KMS-11 (cell line): ENCODE results near the gene ZNF701.
"Not testable (repeated sequence)": the region's sequence is repeated elsewhere in the genome, so short reads cannot be mapped to it uniquely, and the experiment has no call there.

Experiments
- H2AFZ ChIP-seq: fragments of 200-600 bp; sonication (generic); 2 replicates; pipeline ENCODE4 v1.6.1; 2016; ENCODE audit warnings: antibody characterized with exemption, mixed run types, low read depth
- H3K27ac ChIP-seq: fragments of 200-600 bp; sonication (generic); 2 replicates; pipeline ENCODE4 v1.6.1; 2016; ENCODE audit warnings: mild to moderate bottlenecking, mixed run types
- H3K27me3 ChIP-seq: fragments of 200-600 bp; sonication (generic); 2 replicates; pipeline ENCODE4 v1.6.1; 2017; ENCODE audit warnings: mild to moderate bottlenecking, low read depth, mixed run types, moderate library complexity; ENCODE audit not compliant: insufficient read depth
- H3K36me3 ChIP-seq: fragments of 200-600 bp; sonication (generic); 2 replicates; pipeline ENCODE4 v1.6.1; 2017; ENCODE audit warnings: mild to moderate bottlenecking, mixed run types; ENCODE audit not compliant: insufficient read depth
- H3K4me1 ChIP-seq: fragments of 200-600 bp; sonication (generic); 2 replicates; pipeline ENCODE4 v1.6.1; 2016; ENCODE audit warnings: mild to moderate bottlenecking, low read depth, mixed run types; ENCODE audit not compliant: poor library complexity, severe bottlenecking
- H3K4me2 ChIP-seq: fragments of 200-600 bp; sonication (generic); 2 replicates; pipeline ENCODE4 v1.7.0; 2016; ENCODE audit warnings: mild to moderate bottlenecking, mixed run types
- H3K4me3 ChIP-seq: fragments of 200-600 bp; sonication (generic); IDR thresholded peaks from 2 replicates; pipeline ENCODE4 v1.6.1; 2017; ENCODE audit warnings: low read depth, low read length, mixed read lengths; ENCODE audit not compliant: insufficient read depth
- H3K79me2 ChIP-seq: fragments of 200-600 bp; sonication (generic); 2 replicates; pipeline ENCODE4 v1.6.1; 2016; ENCODE audit warnings: low read depth, mixed run types; ENCODE audit not compliant: insufficient read depth
- H3K9ac ChIP-seq: fragments of 200-600 bp; sonication (generic); 2 replicates; pipeline ENCODE4 v1.6.1; 2016; ENCODE audit warnings: mild to moderate bottlenecking, mixed run types
- H4K20me1 ChIP-seq: fragments of 200-600 bp; sonication (generic); 2 replicates; pipeline ENCODE4 v1.6.1; 2016; ENCODE audit warnings: mild to moderate bottlenecking, mixed run types; ENCODE audit not compliant: insufficient read depth
- TF ChIP-seq, protein P1 (sequence below): fragments of 200-600 bp; sonication (generic); conservative IDR thresholded peaks from 2 replicates; pipeline ENCODE4 v1.6.1; 2017; ENCODE audit warnings: low read depth, mild to moderate bottlenecking, antibody characterized with exemption, low read length, moderate library complexity, mixed read lengths

The ZNF701 gene

DNA sequence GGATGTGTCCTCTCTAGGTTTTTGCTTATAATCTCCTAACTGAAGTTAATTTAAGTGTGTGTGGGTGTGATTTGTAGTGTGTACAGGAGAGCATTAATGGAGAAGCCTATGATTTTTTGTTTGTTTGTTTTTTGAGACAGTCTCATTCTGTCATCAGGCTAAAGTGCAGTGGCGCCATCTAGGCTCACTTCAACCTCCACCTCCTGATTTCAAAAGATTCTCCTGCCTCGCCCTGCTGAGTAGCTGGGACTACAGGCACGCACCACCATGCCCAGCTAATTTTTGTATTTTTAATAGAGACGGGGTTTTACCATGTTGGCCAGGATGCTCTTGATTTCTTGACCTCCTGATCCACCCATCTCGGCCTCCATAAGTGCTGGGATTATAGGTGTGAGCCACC, 20.6 kb downstream of the ZNF701 start:
- H4K20me1 ChIP-seq: no peaks in the 10 kb centered on the region
- no peaks in the 10 kb centered on the region for H3K4me1 ChIP-seq
- H3K27me3 ChIP-seq: no peaks in the 10 kb centered on the region
- no peaks in the 10 kb centered on the region for H3K79me2 ChIP-seq
- H3K4me2 ChIP-seq: no peak overlapping the region
- H3K36me3 ChIP-seq: no peaks in the 10 kb centered on the region
- no peak overlapping the region for H3K27ac ChIP-seq
- no peak overlapping the region for H3K9ac ChIP-seq
- TF ChIP-seq, protein P1, sequence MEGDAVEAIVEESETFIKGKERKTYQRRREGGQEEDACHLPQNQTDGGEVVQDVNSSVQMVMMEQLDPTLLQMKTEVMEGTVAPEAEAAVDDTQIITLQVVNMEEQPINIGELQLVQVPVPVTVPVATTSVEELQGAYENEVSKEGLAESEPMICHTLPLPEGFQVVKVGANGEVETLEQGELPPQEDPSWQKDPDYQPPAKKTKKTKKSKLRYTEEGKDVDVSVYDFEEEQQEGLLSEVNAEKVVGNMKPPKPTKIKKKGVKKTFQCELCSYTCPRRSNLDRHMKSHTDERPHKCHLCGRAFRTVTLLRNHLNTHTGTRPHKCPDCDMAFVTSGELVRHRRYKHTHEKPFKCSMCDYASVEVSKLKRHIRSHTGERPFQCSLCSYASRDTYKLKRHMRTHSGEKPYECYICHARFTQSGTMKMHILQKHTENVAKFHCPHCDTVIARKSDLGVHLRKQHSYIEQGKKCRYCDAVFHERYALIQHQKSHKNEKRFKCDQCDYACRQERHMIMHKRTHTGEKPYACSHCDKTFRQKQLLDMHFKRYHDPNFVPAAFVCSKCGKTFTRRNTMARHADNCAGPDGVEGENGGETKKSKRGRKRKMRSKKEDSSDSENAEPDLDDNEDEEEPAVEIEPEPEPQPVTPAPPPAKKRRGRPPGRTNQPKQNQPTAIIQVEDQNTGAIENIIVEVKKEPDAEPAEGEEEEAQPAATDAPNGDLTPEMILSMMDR: no peak
- H2AFZ ChIP-seq: no peak overlapping the region
- H3K4me3 ChIP-seq: no peak overlapping the region

DNA sequence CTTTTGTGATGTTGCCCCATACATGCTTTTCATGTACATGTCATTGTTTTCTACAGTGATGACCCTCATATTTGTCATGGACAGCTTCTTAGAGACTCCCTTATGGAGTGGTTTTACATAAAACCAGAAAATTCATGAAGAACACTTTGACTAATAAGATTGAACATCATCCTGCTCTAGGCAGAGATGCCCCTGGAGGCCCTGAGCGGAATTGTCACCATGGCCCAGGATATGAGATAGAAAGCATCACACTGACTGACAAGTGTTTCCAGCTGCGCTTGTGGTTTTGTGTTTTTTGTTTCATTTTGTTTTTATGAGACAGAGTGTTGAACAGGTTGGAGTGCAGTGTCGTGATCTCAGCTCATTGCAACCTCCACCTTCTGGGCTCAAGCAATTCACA, 22.2 kb downstream of the ZNF701 start:
- TF ChIP-seq, protein P1: no peak
- no peaks in the 10 kb centered on the region for H3K36me3 ChIP-seq

DNA sequence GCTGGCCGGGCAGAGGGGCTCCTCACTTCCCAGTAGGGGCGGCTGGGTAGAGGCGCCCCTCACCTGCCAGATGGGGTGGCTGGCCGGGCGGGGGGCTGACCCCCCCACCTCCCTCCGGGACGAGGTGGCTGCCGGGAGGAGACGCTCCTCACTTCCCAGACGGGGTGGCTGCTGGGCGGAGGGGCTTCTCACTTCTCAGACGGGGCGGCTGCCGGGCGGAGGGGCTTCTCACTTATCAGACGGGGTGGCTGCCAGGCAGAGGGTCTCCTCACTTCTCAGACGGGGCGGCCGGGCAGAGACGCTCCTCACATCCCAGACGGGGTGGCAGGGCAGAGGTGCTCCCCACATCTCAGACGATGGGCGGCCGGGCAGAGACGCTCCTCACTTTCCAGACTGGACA, 23.4 kb downstream of the ZNF701 start:
- not testable (repeated sequence) for H3K4me2 ChIP-seq, H4K20me1 ChIP-seq, H3K4me3 ChIP-seq, H3K9ac ChIP-seq, H3K27me3 ChIP-seq, H3K4me1 ChIP-seq, H3K36me3 ChIP-seq, H3K27ac ChIP-seq, H2AFZ ChIP-seq, H3K79me2 ChIP-seq

More for the DNA sequence above, 22.2 kb downstream of the ZNF701 start:
- no peak overlapping the region for H3K9ac ChIP-seq
- no peak overlapping the region for H3K27ac ChIP-seq
- no peaks in the 10 kb centered on the region for H3K79me2 ChIP-seq
- H4K20me1 ChIP-seq: no peaks in the 10 kb centered on the region
- no peaks in the 10 kb centered on the region for H3K27me3 ChIP-seq
- no peak overlapping the region for H3K4me2 ChIP-seq
- no peak overlapping the region for H2AFZ ChIP-seq
- no peak overlapping the region for H3K4me3 ChIP-seq
- H3K4me1 ChIP-seq: no peaks in the 10 kb centered on the region

DNA sequence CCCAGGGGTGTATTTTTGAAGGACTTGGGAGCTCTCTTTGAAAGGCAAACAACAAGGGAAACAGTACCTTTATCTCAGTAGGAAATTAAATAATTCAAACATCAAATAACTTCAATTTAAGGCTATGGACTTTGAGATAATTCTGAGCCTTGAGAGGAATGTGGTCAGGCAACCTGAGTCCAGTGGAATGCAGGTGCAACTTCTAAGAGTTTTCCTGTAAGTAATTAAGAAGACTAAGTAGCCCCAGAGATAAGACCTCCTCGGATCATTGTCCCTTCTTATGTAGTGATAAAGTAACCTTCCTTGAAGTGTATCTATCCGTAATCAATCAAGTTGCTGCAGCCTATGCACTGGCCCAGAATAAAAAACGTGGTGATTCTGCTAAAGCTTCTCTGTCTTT, 29.2 kb downstream of the ZNF701 start:
- no peaks in the 10 kb centered on the region for H3K36me3 ChIP-seq

DNA sequence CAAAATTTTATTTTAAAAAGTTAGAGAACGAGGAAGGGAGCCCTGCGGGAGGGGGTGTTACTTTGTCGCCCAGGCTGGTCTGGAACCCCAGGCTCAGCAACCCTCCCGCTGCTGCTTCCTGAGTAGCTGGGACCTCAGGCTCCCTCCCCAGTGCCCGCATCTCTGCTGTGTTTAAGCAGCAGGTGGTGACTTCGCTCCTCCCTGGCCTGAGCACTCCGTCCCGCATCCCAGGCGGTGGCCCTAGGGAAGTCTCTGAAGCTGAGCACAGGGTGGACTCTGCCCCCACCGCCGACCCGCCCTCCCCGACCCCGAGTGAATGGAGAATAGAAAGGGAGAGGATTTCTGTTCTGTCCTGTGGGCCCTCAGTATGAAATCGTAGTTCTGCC, 30.5 kb downstream of the ZNF701 start:
- Histone ChIP-seq H3K36me3 (no peaks in the 10 kb centered on the region), H3K27ac (no peak overlapping the region), H3K4me1 (no peaks in the 10 kb centered on the region), H3K4me2 (no peak overlapping the region), H2AFZ (peak overlapping the region; percentile 61; the same call in 1 of the 2 replicates), H3K27me3 (no peaks in the 10 kb centered on the region), H3K4me3 (no peak overlapping the region), H3K79me2 (no peaks in the 10 kb centered on the region), H3K9ac (no peak overlapping the region), H4K20me1 (no peaks in the 10 kb centered on the region)
- TF ChIP-seq, protein P1: no peak

More for the DNA sequence above, 29.2 kb downstream of the ZNF701 start:
- no peaks in the 10 kb centered on the region for H3K4me1 ChIP-seq
- H3K27me3 ChIP-seq: no peaks in the 10 kb centered on the region
- no peak overlapping the region for H2AFZ ChIP-seq
- H3K9ac ChIP-seq: no peak overlapping the region
- no peak overlapping the region for H3K27ac ChIP-seq
- no peak overlapping the region for H3K4me2 ChIP-seq
- H3K4me3 ChIP-seq: no peak overlapping the region
- no peaks in the 10 kb centered on the region for H3K79me2 ChIP-seq
- H4K20me1 ChIP-seq: no peaks in the 10 kb centered on the region
- TF ChIP-seq, protein P1: no peak
